MM.1S (cell line): ENCODE results near the gene PIK3R5.

ENCODE experiments used
- EZH2 ChIP-seq: fragments of 300-600 bp; sonication (generic); optimal IDR thresholded peaks from 2 replicates; pipeline ENCODE3; 2017; ENCODE audit warnings: low read depth, mild to moderate bottlenecking, antibody characterized with exemption, low read length, mixed read lengths
- EZH2phosphoT487 ChIP-seq: fragments of 300-600 bp; sonication (generic); IDR thresholded peaks from 2 replicates; pipeline ENCODE4 v1.6.1; 2018; ENCODE audit warnings: antibody characterized with exemption, low read length
- TF ChIP-seq, protein P1 (sequence below): fragments of 300-600 bp; sonication (generic); IDR thresholded peaks from 2 replicates; pipeline ENCODE4 v1.5.1; 2016; ENCODE audit warnings: antibody characterized with exemption, low read length, mixed read lengths

DNA sequence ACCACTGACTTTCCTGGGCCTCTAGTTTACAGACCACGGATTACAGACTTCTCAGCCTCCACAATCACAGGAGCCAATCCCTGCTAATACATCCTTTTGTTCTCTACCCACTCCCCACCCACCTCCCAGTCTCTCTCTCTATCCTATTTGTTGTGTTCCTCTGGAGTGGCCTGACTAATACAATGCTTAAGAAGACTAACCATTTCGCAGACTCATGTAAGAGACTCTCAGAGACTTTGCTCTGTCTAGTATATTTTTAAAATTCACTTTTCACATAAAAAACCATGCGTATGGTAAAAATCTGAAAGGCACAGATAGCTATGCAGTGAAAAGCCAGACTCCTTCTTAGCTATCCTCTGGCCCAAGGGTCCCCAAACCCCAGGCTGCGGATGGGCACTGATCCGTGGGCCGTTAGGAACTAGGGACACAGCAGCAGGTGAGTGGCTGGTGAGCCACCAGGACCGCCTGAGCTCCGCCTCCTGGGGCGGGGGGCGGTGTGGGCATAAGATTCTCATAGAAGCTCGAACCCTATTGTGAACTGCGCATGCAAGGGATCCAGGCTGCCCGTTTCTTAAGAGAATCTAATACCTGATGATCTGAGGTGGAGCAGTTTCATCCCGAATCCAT is 105.6 kb downstream of the PIK3R5 start:
- TF ChIP-seq, protein P1, sequence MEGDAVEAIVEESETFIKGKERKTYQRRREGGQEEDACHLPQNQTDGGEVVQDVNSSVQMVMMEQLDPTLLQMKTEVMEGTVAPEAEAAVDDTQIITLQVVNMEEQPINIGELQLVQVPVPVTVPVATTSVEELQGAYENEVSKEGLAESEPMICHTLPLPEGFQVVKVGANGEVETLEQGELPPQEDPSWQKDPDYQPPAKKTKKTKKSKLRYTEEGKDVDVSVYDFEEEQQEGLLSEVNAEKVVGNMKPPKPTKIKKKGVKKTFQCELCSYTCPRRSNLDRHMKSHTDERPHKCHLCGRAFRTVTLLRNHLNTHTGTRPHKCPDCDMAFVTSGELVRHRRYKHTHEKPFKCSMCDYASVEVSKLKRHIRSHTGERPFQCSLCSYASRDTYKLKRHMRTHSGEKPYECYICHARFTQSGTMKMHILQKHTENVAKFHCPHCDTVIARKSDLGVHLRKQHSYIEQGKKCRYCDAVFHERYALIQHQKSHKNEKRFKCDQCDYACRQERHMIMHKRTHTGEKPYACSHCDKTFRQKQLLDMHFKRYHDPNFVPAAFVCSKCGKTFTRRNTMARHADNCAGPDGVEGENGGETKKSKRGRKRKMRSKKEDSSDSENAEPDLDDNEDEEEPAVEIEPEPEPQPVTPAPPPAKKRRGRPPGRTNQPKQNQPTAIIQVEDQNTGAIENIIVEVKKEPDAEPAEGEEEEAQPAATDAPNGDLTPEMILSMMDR = no peak
- TF ChIP-seq EZH2phosphoT487 (no peak), EZH2 (no peak)
